Ovary (tissue), 9 donors: ENCODE data around the gene CYB561. TPM values are rescaled to one million over a fixed set of nuclear protein-coding genes. Genes with fewer than 3 reads are reported as not detected.

ENCODE experiments used
- DNase-seq, 5 donors: peaks; one replicate each; pipeline ENCODE4 v3.0.0-alpha.2; 2019 to 2020
- H3K27ac ChIP-seq, 2 donors: fragments of 200-600 bp; one replicate each; pipeline versions ENCODE4 v1.5.1 to v1.8.0; 2019 to 2022
- H3K27me3 ChIP-seq: fragments of 200-600 bp; one replicate; pipeline ENCODE4 v1.8.0; 2022
- H3K36me3 ChIP-seq: fragments of 200-600 bp; sonication (generic); one replicate; pipeline ENCODE4 v1.5.1; 2019
- H3K4me1 ChIP-seq: one replicate; pipeline ENCODE4 v1.8.1; 2013; ENCODE audit warnings: mild to moderate bottlenecking, moderate library complexity; ENCODE audit not compliant: insufficient read depth
- H3K4me3 ChIP-seq: fragments of 200-600 bp; sonication (generic); one replicate; pipeline ENCODE4 v1.5.1; 2017
- H3K9me3 ChIP-seq, 2 donors: fragments of 200-600 bp in 1 of 2; sonication (generic) in 1 of 2; one replicate each; pipeline versions ENCODE4 v1.5.1 to v1.8.1; 2013 to 2019; ENCODE audit warnings: mild to moderate bottlenecking in 1 of 2, moderate library complexity in 1 of 2
- CTCF ChIP-seq, 3 donors: fragments of 450-650 bp in 2 of 3; fragments of 200-600 bp in 1 of 3; IDR thresholded peaks; one replicate each; pipeline versions ENCODE4 v1.5.1 to v1.8.0; 2016 to 2022; ENCODE audit warnings: antibody characterized with exemption in 3 of 3, mild to moderate bottlenecking in 1 of 3
- EP300 ChIP-seq: sonication (generic); formaldehyde crosslinking; IDR thresholded peaks from one replicate; pipeline ENCODE4 v1.6.1; 2017; ENCODE audit warnings: antibody characterized with exemption
- POLR2A ChIP-seq: fragments of 450-650 bp; IDR thresholded peaks from one replicate; pipeline ENCODE4 v1.6.1; 2017; ENCODE audit warnings: antibody characterized with exemption, mild to moderate bottlenecking, moderate library complexity
- WGBS, 3 donors: extraction: QIAGEN DNeasy Blood & Tissue Kit in 1 of 3; methylation state at CpG; one replicate each; pipeline versions ENCODE4 v1.1.5 to v1.1.7; 2013 to 2017; 5-methylcytosine and 5-hydroxymethylcytosine counted together
- intact Hi-C, 4 donors: fragments of 100-400 bp; cut with DNase I; formaldehyde crosslinking; loops; one replicate each; pipeline versions ENCODE4 v1.11.0 to v1.15.1; 2022 to 2023
- polyA plus RNA-seq, 2 donors: library from polyadenylated mRNA; stranded (reverse); fragments of 200-250 nt in 1 of 2; fragments of 350-450 nt in 1 of 2; fragmentation: Illumina TruSeq in 1 of 2; extraction: RNeasy Lipid Tissue Mini Kit (QIAGEN cat#74804) in 1 of 2; gene quantifications; one replicate each; pipeline ENCODE4 v1.2.3, GENCODE V29; 2013 to 2014
- total RNA-seq, 7 donors: library from RNA; depleted of rRNA in 2 of 7; stranded (reverse); fragments of >200 nt in 2 of 7; fragmentation: NEBNext Ultra II Directional in 3 of 7; extraction: Animal tissue kit (Norgen Biotek cat#: 25700) in 3 of 7; gene quantifications; one replicate each; pipeline versions ENCODE4 v1.1.0 to v1.2.4, GENCODE V29; 2016 to 2023
- donor health status: DM: no; HTN: no; CAD: no; lungs with moderate emphysema.
- donor health status: DM: no; HTN: no; CAD: no.
- donor health status: Bipolar disorder and iron deficiency.
- donor health status: DM: yes; HTN: yes; CAD: no.
- donor health status: DM: no; HTN: no; CAD: no.
- donor health status: DM: yes; HTN: yes; CAD: no.

The CYB561 gene
- total and polyA plus RNA-seq, 9 donors, result 8.6 to 43.8 (median 15.3) TPM

- peaks cover 1% of the 10 kb centered on the region for H3K4me1 ChIP-seq
- H3K36me3 ChIP-seq, result no peaks in the 10 kb centered on the region
- no peak for TF ChIP-seq EP300
- no peak for TF ChIP-seq CTCF (IDR thresholded peaks at IDR 0.05)
- TF ChIP-seq POLR2A, result no peak
- no peak overlapping the region for H3K4me3 ChIP-seq
- DNase-seq, result no peak
- intact Hi-C loops, result loop anchor here in 1 of 4 donors (5.0 kb wide), 1 partner anchor 189 kb away; no protein-coding TSS in a partner anchor
- H3K27me3 ChIP-seq, result no peaks in the 10 kb centered on the region
- no peak overlapping the region for H3K27ac ChIP-seq
- no peaks in the 10 kb centered on the region for H3K9me3 ChIP-seq
- WGBS, 3 donors, result 82 to 89% (median 87%) methylated on average over 11 of the region's 11 CpGs
Observed at GRCh38 chr17:63423251-63423950, 22.7 kb downstream of the CYB561 start.

- no peak overlapping the region for H3K4me3 ChIP-seq
- H3K27ac ChIP-seq, result no peak overlapping the region
- no peak for TF ChIP-seq CTCF (IDR thresholded peaks at IDR 0.05)
- no peak for TF ChIP-seq EP300
- TF ChIP-seq POLR2A, result no peak
- peaks cover 1% of the 10 kb centered on the region for H3K4me1 ChIP-seq
- WGBS, 3 donors, result 90 to 92% (median 90%) methylated on average over 25 of the region's 25 CpGs
- DNase-seq, result no peak
- intact Hi-C loops, result loop anchor here in 1 of 4 donors (5.0 kb wide), 1 partner anchor 190 kb away; no protein-coding TSS in a partner anchor
- no peaks in the 10 kb centered on the region for H3K36me3 ChIP-seq
- H3K27me3 ChIP-seq, result no peaks in the 10 kb centered on the region
- H3K9me3 ChIP-seq, result no peaks in the 10 kb centered on the region
Observed at GRCh38 chr17:63421681-63422645, 24.1 kb downstream of the CYB561 start.

GRCh38 chr17:63420868-63421680 lies 25.0 kb downstream of the CYB561 start:
- H3K27me3 ChIP-seq, result no peaks in the 10 kb centered on the region
- peaks cover 1% of the 10 kb centered on the region for H3K4me1 ChIP-seq
- H3K9me3 ChIP-seq, result no peaks in the 10 kb centered on the region
- TF ChIP-seq POLR2A, result no peak
- no peak for TF ChIP-seq EP300
- no peak for TF ChIP-seq CTCF (IDR thresholded peaks at IDR 0.05)
- no peak for DNase-seq
- no peaks in the 10 kb centered on the region for H3K36me3 ChIP-seq
- no peak overlapping the region for H3K27ac ChIP-seq
- no peak overlapping the region for H3K4me3 ChIP-seq
- 91 to 94% (median 92%) methylated on average over 25 of the region's 25 CpGs for WGBS, 3 donors
- intact Hi-C loops, result loop anchor here in 1 of 4 donors (5.0 kb wide), 1 partner anchor 191 kb away; no protein-coding TSS in a partner anchor
